ENCODE results near the gene RETN. TPM values are rescaled to one million over a fixed set of nuclear protein-coding genes. Genes with fewer than 3 reads are reported as not detected.

Gene RETN
- polyA plus RNA-seq, 1 of the 3 experiments (the other 2 are of a cell fraction) = not detected

GRCh38 chr19:7637374-7638256 lies 31.2 kb upstream of the RETN start (continued):
- no peak for TF ChIP-seq REST (IDR thresholded peaks at IDR 0.05; ENCODE audit: low read depth, low read length)
- TF ChIP-seq IRF3 (IDR thresholded peaks at IDR 0.05; ENCODE audit: low read depth, low read length) = no peak
- no peak for TF ChIP-seq USF1 (IDR thresholded peaks at IDR 0.05; ENCODE audit: borderline replicate concordance, low read depth)

- CTCF ChIA-PET = interaction anchor here (1.1 to 2.7 kb wide), 4 partner anchors 13 to 160 kb away, joined by 3 to 14 read pairs (median 4); partner anchors contain the start of gene TRAPPC5
- no peaks in the 10 kb centered on the region for H3K9me2 ChIP-seq
- H3K36me3 ChIP-seq (replicated peaks in 1 of 2; ENCODE audit: control insufficient read depth in 1 of 2, insufficient read depth in 2 of 2, low read length in 1 of 2) = no peaks in the 10 kb centered on the region
- no peaks in the 10 kb centered on the region for H4K20me1 ChIP-seq (ENCODE audit: insufficient read depth)
- H3K4me3 ChIP-seq (ENCODE audit: low read depth in 2 of 2, low read length in 1 of 2) = no peak overlapping the region
- H3K79me2 ChIP-seq (ENCODE audit: insufficient read depth) = no peaks in the 10 kb centered on the region
- H3K4me1 ChIP-seq (ENCODE audit: control insufficient read depth in 1 of 2, insufficient read depth in 2 of 2, low read depth in 1 of 2, low read length in 1 of 2) = peaks cover 0 to 4% of the 10 kb centered on the region in 2 experiments; a peak in 1 of 4 replicates
- no peaks in the 10 kb centered on the region for H3K9me3 ChIP-seq
- H3K4me2 ChIP-seq = no peak overlapping the region
- no peak overlapping the region for H3K27ac ChIP-seq (ENCODE audit: low read depth in 2 of 2, low read length in 1 of 2)
- H3K9ac ChIP-seq = no peak overlapping the region
- peaks cover 37% of the 10 kb centered on the region for H3K27me3 ChIP-seq (ENCODE audit: insufficient read depth)
- H3F3A ChIP-seq (replicated peaks; ENCODE audit: insufficient read depth) = peaks cover 4% of the 10 kb centered on the region
- WGBS (ENCODE audit: low lambda C conversion rate) = 12% methylated on average over 11 of the region's 12 CpGs
- H2AFZ ChIP-seq (ENCODE audit: low read depth) = no peak overlapping the region
- POLR2A ChIA-PET = no interaction called here
- DNase-seq = no peak
- no peak for TF ChIP-seq SIN3A (IDR thresholded peaks at IDR 0.05; ENCODE audit: borderline replicate concordance, low read depth, low read length)
- TF ChIP-seq FOXM1 (IDR thresholded peaks at IDR 0.05; ENCODE audit: low read depth) = no peak
- TF ChIP-seq RXRA (IDR thresholded peaks at IDR 0.05; ENCODE audit: borderline replicate concordance, low read depth) = no peak
- TF ChIP-seq ELF1 (IDR thresholded peaks at IDR 0.05) = no peak
- TF ChIP-seq IRF3 (IDR thresholded peaks at IDR 0.05; ENCODE audit: low read depth, low read length) = no peak
- no peak for TF ChIP-seq PBX3 (IDR thresholded peaks at IDR 0.05)
- TF ChIP-seq RAD21 (IDR thresholded peaks at IDR 0.05; ENCODE audit: low read length) = no peak
- no peak for TF ChIP-seq MEF2A (IDR thresholded peaks at IDR 0.05; ENCODE audit: borderline replicate concordance, low read depth)
- TF ChIP-seq EZH2phosphoT487 (IDR thresholded peaks at IDR 0.05; ENCODE audit: borderline replicate concordance, low read depth) = no peak
- no peak for TF ChIP-seq RCOR1 (IDR thresholded peaks at IDR 0.05; ENCODE audit: low read length)
- TF ChIP-seq GATA2 (CRISPR knock-in tag; IDR thresholded peaks at IDR 0.05) = no peak
- no peak for TF ChIP-seq CTCF (IDR thresholded peaks at IDR 0.05)
- TF ChIP-seq FOXJ3 (CRISPR knock-in tag; IDR thresholded peaks at IDR 0.05) = no peak
- no peak for TF ChIP-seq JUND (IDR thresholded peaks at IDR 0.05)
- TF ChIP-seq TCF12 (IDR thresholded peaks at IDR 0.05) = no peak
- TF ChIP-seq MAX (IDR thresholded peaks at IDR 0.05; ENCODE audit: low read depth) = no peak
- no peak for TF ChIP-seq CHD2 (IDR thresholded peaks at IDR 0.05; ENCODE audit: low read length, partially characterized antibody)
- TF ChIP-seq YY1 (IDR thresholded peaks at IDR 0.05; ENCODE audit: low read depth) = no peak
Observed at GRCh38 chr19:7638802-7639465, 29.9 kb upstream of the RETN start.

Measured in SK-N-SH (cell line).